ENCODE measurements around the gene PNPLA7. TPM values are rescaled to one million over a fixed set of nuclear protein-coding genes. Genes with fewer than 3 reads are reported as not detected.
A peak's percentile ranks its signal among the peaks of the same experiment; 100 is the strongest.

Gene PNPLA7
- total and polyA plus RNA-seq, 2 of the 4 experiments (the other 2 are of a cell fraction) = under 0.01 to 0.89 TPM

GRCh38 chr9:137544176-137544760, 5.9 kb downstream of the PNPLA7 start:
- dilution Hi-C loops (cut with HindIII; ENCODE audit: low sequenced_read_pairs, unreplicated experiment) (no loop called here), intact Hi-C loops (cut with micrococcal nuclease) (no loop called here), in situ Hi-C loops (cut with MboI; ENCODE audit: low sequenced_read_pairs) (no loop called here)
- Histone ChIP-seq H2AFZ (replicated peaks; ENCODE audit: low read length, poor library complexity) (peak overlapping the region; percentile 21), H3K36me3 (ENCODE audit: control insufficient read depth, insufficient read depth, low read length) (no peaks in the 10 kb centered on the region), H3K9ac (ENCODE audit: low read depth, low read length) (no peak overlapping the region), H3K4me3 (ENCODE audit: insufficient read depth, low read depth, low read length) (no peak overlapping the region), H3K56ac (ENCODE audit: extremely low read depth, insufficient read depth, low read length) (no peak overlapping the region), H4K91ac (ENCODE audit: insufficient read depth, low read depth, low read length) (no peak overlapping the region), H3K14ac (replicated peaks; ENCODE audit: low read depth, low read length) (no peak overlapping the region), H3K23ac (ENCODE audit: low read depth, low read length) (no peak overlapping the region), H2BK5ac (ENCODE audit: low read depth, low read length, poor library complexity, severe bottlenecking) (no peak overlapping the region), H3K4ac (ENCODE audit: low read depth, low read length) (no peak overlapping the region), H2BK15ac (ENCODE audit: low read depth, low read length) (no peak overlapping the region), H4K8ac (ENCODE audit: low read depth in 2 of 2, low read length in 2 of 2) (no peak overlapping the region), H4K20me1 (ENCODE audit: insufficient read depth, low read length) (no peaks in the 10 kb centered on the region), H3K4me2 (ENCODE audit: low read depth, low read length) (no peak overlapping the region), H2AK9ac (replicated peaks; ENCODE audit: low read depth, low read length, poor library complexity) (peak overlapping the region; percentile 50), H3K27ac (ENCODE audit: insufficient read depth, low read length) (no peak overlapping the region), H2AK5ac (ENCODE audit: low read depth, low read length) (no peak overlapping the region), H3K18ac (ENCODE audit: low read depth, low read length) (no peak overlapping the region), H2BK20ac (ENCODE audit: low read depth, low read length) (no peak overlapping the region), H3K79me1 (ENCODE audit: low read depth in 1 of 2, low read length in 2 of 2) (no peaks in the 10 kb centered on the region), H3K4me1 (ENCODE audit: control insufficient read depth, insufficient read depth, low read length) (no peaks in the 10 kb centered on the region; the same call in 1 of the 2 replicates), H2BK120ac (ENCODE audit: low read depth, low read length) (no peak overlapping the region), H3K9me3 (ENCODE audit: control insufficient read depth, insufficient read depth, low read length) (no peaks in the 10 kb centered on the region), H3K9me1 (ENCODE audit: insufficient read depth, low read length) (no peaks in the 10 kb centered on the region), H4K5ac (ENCODE audit: low read depth, low read length) (no peak overlapping the region), H3K27me3 (ENCODE audit: control insufficient read depth, insufficient read depth, low read length) (no peaks in the 10 kb centered on the region)
- WGBS, 2 experiments (ENCODE audit: extremely low coverage in 2 of 2, insufficient read length in 1 of 2) = 83% methylated on average over 2 of the region's 12 CpGs; no CpG with 5 or more reads in 1 of the 2 experiments
- DNase-seq = no peak
- no TSS peak for BruUV-seq (replicated peaks)
- ATAC-seq (ENCODE audit: low read depth) = no peak
- CTCF ChIA-PET = no interaction called here
- POLR2A ChIA-PET (ENCODE audit: unreplicated experiment) = no interaction called here
- no peak for TF ChIP-seq RFX5 (IDR thresholded peaks at IDR 0.05; ENCODE audit: low read depth, low read length)
- no peak for TF ChIP-seq RCOR1 (IDR thresholded peaks at IDR 0.05; ENCODE audit: insufficient replicate concordance, low read length)
- no peak for TF ChIP-seq USF2 (IDR thresholded peaks at IDR 0.05; ENCODE audit: low read depth, low read length)
- no peak for TF ChIP-seq MAZ (IDR thresholded peaks at IDR 0.05; ENCODE audit: borderline replicate concordance, low read depth, low read length)
- TF ChIP-seq BHLHE40 (IDR thresholded peaks at IDR 0.05; ENCODE audit: low read depth, low read length) = no peak
- no peak for TF ChIP-seq RAD21 (IDR thresholded peaks at IDR 0.05; ENCODE audit: low read length)
- no peak for TF ChIP-seq POLR2A (IDR thresholded peaks at IDR 0.05; ENCODE audit: low read depth, low read length)
- no peak for TF ChIP-seq CHD1 (IDR thresholded peaks at IDR 0.05; ENCODE audit: low read depth, low read length)
- TF ChIP-seq CTCF (conservative IDR thresholded peaks at IDR 0.05; ENCODE audit: low read depth, low read length) = no peak
- TF ChIP-seq CEBPB (IDR thresholded peaks at IDR 0.05; ENCODE audit: low read depth, low read length) = no peak
- TF ChIP-seq NFE2L2 (IDR thresholded peaks at IDR 0.05; ENCODE audit: low read depth, low read length) = no peak
- no peak for TF ChIP-seq MAFK (IDR thresholded peaks at IDR 0.05; ENCODE audit: low read depth, low read length)
- TF ChIP-seq, protein P1, sequence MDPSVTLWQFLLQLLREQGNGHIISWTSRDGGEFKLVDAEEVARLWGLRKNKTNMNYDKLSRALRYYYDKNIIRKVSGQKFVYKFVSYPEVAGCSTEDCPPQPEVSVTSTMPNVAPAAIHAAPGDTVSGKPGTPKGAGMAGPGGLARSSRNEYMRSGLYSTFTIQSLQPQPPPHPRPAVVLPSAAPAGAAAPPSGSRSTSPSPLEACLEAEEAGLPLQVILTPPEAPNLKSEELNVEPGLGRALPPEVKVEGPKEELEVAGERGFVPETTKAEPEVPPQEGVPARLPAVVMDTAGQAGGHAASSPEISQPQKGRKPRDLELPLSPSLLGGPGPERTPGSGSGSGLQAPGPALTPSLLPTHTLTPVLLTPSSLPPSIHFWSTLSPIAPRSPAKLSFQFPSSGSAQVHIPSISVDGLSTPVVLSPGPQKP (IDR thresholded peaks at IDR 0.05; ENCODE audit: borderline replicate concordance, low read depth, low read length) = no peak
- TF ChIP-seq MXI1 (IDR thresholded peaks at IDR 0.05; ENCODE audit: borderline replicate concordance, low read depth, low read length) = no peak
- TF ChIP-seq SMC3 (IDR thresholded peaks at IDR 0.05; ENCODE audit: low read depth, low read length) = no peak
- TF ChIP-seq FOS (IDR thresholded peaks at IDR 0.05; ENCODE audit: low read depth, low read length) = no peak

Measured in IMR-90 (cell line).